C4-2B (cell line): ENCODE data around the gene NFE2L1.

Experiments used
- ZFX ChIP-seq: fragments of 450-650 bp; IDR thresholded peaks from 2 replicates; pipeline ENCODE4 v1.6.1; 2017
- TF ChIP-seq, protein P1 (sequence below): fragments of 450-650 bp; conservative IDR thresholded peaks from 2 replicates; pipeline ENCODE4 v1.5.1; 2017; ENCODE audit warnings: mild to moderate bottlenecking

DNA sequence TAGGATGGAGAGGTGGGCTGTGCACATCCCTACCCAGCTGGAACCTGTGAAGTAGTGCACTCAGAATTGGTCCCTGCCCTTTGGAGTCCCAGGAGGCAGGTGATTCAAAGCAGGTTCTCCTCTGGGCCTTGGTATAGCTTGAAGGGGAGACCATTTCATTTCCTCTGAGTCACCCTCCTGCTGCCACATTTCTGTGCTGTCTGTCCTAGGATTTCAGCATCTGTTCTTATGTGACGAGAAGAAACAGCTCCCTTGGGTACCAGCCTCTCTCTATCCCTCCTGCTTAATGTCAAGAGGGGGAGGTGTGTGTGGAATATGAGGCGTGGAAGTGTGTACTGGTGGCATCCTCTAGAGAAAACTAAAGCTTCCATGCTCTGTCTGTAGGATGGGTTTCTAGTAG is 5.0 kb upstream of the NFE2L1 start:
- TF ChIP-seq, protein P1, sequence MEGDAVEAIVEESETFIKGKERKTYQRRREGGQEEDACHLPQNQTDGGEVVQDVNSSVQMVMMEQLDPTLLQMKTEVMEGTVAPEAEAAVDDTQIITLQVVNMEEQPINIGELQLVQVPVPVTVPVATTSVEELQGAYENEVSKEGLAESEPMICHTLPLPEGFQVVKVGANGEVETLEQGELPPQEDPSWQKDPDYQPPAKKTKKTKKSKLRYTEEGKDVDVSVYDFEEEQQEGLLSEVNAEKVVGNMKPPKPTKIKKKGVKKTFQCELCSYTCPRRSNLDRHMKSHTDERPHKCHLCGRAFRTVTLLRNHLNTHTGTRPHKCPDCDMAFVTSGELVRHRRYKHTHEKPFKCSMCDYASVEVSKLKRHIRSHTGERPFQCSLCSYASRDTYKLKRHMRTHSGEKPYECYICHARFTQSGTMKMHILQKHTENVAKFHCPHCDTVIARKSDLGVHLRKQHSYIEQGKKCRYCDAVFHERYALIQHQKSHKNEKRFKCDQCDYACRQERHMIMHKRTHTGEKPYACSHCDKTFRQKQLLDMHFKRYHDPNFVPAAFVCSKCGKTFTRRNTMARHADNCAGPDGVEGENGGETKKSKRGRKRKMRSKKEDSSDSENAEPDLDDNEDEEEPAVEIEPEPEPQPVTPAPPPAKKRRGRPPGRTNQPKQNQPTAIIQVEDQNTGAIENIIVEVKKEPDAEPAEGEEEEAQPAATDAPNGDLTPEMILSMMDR: no peak
- no peak for TF ChIP-seq ZFX
